Cortex of kidney (tissue), 1 donor: ENCODE data around the gene TRAF7.

Source experiments
- DNase-seq: peaks from one replicate; lab custom pipeline; 2025; lab: John Stamatoyannopoulos, UW

Gene TRAF7

DNA sequence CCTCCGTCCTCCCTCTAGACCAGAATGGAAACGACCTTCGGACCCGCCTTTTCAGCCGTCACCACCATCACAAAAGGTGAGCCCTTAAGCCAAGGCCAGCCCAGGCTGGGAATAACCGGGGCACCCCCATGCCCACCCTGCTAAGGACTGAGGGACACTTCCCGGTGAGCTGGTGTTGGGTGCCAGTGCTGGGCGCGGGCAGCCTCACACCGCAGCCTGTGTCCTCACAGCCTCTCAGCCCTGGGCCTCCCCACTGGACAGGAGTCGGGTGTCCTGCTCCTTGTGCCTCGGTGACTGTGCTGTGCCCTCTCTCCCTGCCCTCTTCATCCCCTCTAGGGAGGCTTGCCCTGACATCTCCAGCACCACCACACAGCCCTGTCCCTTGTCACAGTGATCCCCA lies 10.3 kb downstream of the TRAF7 start:
- DNase-seq = no peak

DNA sequence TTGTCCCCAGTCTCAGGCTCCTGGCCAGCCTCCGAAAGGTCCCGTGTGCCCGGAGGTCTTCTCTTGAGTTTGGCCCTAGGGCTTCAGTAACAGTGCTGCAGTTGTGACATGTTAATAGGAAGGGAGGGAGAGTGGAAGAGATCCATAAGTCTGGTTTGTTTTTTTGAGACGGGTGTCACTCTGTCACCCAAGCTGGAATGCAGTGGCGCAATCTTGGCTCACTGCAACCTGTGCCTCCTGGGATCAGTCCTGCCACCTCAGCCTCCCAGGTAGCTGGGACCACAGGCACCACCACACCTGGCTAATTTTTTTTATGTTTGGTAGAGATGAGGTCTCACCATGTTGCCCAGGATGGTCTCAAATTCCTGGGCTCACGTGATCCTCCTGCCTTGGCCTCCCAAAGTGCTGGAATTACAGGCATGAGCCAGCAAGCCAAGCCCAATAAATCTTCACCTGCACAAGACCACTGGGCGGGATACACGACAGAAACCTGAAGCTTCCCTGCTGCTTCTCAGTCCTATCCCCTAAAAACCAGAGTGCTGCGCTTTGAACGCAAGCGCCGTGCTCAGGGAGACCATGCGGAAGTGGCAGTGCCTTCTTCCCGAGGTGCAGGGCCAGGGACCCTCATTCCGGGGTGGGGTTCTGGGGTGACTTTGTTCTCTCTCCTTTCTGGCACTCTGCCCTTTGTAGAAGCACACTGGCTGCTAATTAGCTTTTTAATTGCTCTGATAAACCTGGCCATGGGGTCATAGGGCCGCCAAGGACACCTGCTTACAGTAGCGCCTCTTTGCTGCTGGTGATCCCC lies 10.9 kb downstream of the TRAF7 start:
- DNase-seq = no peak

DNA sequence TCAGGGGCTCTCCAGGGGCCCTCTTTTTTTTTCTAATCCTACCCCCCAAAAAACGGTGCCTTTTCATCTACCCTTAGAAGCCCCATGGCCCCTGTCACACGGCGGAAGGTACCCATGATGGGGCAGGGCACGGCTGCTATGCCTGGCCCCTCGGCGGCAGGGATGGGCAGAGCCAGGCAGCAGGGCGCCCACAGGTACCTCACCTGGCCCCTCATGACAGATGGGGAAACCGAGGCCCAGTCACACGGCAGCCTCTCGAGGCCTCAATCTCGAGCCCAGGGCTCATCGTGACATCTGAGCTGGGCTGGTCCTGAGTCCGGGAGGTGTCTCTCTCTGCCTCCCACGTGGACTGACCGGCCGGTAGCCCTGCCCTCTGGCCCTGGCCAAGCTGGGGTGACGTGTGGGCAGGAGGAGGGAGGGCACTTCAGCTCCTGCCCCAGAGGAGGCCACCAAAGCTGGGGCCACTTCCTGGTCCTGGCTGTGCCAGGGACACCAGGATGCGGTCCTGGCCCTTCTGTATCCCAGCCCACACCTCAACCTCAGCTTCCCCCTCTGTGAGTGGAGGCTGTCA lies 11.6 kb downstream of the TRAF7 start:
- no peak for DNase-seq

GRCh38 chr16:2170080-2170479 lies 14.5 kb downstream of the TRAF7 start:
- DNase-seq = no peak

DNA sequence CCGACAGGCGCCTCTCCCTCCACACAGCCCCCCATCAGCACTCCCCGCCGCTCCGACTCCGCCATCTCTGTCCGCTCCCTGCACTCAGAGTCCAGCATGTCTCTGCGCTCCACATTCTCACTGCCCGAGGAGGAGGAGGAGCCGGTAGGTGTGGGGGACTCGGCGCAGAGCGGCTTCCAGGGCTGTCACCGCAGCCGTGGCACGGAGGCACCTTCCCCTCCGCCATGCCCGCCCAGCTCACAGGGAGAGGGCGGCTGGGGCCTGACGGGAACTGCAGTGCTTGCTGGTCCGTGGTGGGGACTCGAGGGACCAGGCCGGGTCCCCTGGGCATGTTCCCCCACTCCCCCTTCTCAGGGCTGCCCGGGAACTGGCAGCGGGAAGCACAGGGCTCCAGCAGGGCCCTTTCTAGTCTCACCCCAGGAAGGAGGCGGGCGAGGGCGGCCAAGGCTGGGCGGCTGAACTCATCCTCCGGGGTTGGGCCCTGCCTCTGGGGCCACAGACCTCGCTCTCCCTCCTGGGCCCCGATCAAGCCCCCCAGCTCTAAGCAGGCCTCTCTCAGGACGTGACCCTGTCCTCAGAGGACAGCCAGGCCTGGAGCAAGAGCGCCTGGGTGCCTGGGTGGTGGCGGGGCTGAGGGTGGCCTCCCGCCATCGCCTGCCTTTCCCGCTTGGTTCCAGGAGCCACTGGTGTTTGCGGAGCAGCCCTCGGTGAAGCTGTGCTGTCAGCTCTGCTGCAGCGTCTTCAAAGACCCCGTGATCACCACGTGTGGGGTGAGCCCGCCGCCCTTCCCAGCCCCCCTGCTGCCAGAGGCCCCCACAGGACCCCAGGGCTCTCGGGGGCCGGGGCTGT lies 15.2 kb downstream of the TRAF7 start:
- no peak for DNase-seq

DNA sequence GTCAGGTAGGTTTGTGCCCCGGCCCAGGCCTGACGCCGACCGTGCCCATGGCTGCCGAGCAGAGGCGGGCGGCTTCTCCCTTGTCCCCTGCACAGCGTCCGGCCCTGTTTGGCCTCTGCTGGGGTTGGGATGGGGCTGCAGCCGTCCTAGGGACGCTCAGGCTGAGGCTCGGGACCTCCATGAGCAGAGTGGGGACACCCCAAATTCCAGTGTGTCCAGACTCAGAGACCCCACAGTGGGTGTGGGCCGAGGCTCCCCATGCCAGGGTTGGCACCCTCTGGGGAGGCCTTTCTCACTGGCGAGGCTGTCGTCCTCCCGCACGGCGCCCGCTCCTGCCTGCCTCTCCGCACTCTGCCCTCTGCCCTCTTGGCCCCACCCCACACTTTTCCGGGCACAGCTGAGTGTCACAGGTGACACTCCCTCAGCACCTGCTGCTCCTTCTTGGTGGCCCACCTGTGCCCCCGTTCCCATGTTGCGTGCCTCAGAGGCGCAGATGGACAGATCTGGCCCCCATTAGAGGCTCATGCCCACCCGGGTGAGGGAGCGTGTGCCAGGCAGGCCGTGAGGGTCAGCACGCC lies 16.1 kb downstream of the TRAF7 start:
- no peak for DNase-seq

DNA sequence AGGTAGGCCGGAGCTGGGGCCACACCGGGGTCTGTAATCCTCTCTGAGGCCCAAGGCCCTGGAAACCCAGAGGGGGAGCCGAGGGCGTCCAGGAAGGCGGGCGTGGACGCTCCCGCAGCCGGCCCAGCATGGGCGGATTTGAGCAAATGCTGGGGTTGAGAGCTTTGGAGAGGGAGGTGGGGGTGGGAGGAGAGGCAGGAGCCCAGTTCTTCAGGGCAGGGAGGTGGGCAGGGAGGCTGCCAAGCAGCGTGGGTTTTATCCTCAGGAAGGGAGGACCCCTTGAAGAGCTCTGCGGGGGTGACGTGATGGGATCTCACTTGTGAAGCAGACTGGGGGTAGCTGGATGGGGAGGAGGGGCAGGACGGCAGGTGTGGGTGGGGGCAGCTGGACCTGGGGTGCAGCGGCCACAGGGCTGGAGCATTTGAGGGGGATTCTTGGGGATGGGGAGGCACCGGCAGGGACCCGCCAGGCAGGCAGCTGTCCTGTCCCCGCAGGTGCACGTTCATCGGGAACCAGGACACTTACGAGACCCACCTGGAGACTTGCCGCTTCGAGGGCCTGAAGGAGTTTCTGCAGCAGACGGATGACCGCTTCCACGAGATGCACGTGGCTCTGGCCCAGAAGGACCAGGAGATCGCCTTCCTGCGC lies 17.2 kb downstream of the TRAF7 start:
- DNase-seq = no peak

DNA sequence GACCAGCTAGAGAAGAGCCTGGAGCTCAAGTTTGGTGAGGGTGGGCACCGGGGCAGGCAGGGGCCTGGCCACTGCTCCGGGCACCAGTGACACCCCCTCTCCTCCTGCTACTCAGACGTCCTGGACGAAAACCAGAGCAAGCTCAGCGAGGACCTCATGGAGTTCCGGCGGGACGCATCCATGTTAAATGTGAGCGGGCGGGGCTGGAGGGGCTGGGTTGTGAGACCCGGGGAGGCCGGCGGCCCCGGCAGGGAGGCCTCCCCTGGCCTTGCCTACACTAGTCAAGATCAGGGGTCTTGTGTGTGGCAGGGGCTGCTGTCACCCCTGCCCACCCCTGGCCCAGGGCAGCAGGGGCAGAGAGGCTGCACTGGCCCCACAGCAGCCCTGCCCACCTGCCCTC lies 17.8 kb downstream of the TRAF7 start:
- no peak for DNase-seq

- no peak for DNase-seq
These were observed 18.3 kb downstream of the TRAF7 start for GRCh38 chr16:2173916-2174315.

DNA sequence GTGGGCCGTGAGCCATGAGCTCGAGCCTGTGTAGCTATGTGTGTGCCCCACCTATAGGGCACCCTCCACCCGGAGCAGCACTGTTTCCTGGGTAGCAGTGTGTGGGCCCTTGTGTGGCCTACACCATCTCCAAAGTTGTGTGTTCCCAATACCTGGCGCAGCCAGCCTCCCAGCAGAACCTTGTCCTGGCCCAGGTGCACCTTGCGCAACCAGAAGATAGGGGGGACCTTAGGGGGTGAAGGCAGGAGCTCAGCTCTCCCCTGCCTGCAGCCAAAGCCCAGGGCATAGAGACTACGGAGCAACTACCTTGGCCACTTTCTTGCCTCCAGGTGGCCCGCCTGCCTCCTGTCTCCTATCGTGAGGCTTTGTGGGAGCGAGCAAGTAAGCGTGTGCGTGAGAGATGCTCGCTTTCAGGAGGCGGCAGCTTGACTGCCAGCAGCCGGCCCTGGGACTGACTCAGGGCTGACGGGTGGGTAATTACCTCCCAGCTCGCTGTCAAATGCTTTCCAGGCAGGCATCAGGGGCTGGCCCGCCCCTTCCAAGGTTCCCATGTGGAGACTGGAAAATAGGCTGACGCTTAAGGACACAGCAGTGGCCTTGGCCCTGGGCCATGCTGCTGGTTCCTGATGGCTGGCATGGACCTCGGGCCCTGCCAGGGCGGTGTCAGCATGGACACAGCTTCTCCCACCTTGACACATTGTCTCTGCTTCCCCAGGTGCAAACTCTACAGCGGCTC lies 19.0 kb downstream of the TRAF7 start:
- no peak for DNase-seq

DNA sequence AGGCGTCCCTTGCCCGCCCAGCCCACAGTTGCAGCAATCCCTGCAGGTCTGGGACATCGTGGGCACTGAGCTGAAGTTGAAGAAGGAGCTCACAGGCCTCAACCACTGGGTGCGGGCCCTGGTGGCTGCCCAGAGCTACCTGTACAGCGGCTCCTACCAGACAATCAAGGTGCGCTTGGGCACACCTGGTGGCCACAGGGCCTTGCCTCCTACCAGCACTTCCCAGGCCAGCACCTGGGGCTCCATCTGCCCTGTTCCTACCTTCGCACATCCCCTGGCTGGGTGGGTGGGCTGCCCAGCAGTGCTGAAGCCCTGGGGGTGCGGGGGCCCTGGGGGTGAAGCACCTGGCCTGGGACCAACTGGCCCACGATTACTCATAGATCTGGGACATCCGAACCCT lies 19.9 kb downstream of the TRAF7 start:
- no peak for DNase-seq

- DNase-seq = no peak
These were observed 20.5 kb downstream of the TRAF7 start for GRCh38 chr16:2176047-2176446.

GRCh38 chr16:2177101-2177500 lies 21.5 kb downstream of the TRAF7 start:
- no peak for DNase-seq

GRCh38 chr16:2177561-2177960 lies 22.0 kb downstream of the TRAF7 start:
- DNase-seq = no peak

DNA sequence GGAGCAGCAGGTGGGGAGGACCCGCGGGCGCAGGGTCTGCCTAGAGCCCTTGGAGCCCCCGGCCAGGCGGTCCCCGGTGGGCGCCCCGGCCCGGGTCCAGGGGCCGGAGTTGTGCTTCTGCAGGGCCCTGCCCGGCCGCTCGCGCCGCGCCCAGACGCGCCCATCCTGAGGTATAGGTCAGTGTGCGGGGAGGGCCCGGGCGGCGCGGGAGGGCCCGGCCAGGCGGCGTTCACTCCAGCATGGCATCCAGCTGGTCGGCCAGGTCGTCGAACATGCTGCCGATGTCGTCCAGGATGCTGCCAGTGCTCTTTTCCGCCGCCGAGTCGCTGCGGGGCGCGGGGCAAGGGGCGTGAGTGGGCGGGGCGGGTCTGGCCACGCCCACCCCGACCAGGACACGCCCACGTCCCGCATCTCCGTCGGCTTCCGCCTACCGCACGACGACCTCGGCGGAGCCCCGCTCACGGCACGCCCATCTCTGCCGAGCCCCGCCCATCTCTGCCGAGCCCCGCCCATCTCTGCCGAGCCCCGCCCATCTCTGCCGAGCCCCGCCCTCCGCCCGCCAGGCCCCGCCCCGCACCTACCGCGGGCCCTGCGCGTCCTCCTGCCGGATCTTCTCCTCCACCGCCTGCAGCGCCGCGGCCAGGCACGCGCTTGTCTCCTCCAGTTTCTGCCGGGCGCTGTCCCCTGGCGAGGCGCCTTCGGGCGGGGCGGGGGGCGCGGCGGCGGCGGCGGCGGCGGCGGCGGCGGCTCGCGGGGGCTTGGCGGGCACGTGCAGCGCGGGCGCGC lies 22.9 kb downstream of the TRAF7 start:
- DNase-seq = no peak

DNA sequence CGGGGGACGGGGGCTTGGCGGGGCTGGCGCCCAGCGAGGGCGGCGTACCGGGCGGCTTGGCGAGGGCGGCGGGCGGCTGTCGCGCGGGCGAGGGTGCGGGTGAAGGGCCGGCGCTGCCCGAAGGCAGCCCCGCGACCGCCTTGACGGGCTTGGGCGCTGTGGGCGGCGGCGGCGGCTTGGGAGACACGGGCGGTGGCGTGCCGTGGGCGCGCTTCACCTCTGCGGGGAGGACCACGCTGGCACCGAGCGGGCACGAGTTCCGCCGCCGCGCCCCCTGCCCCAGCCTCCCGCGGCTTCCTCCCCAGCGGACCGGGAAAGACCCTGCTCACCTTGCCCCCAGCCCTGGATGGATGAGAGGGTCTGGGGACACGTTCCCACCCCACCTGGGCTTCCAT lies 23.5 kb downstream of the TRAF7 start:
- DNase-seq = no peak

GRCh38 chr16:2179576-2179975 lies 24.0 kb downstream of the TRAF7 start:
- no peak for DNase-seq

DNA sequence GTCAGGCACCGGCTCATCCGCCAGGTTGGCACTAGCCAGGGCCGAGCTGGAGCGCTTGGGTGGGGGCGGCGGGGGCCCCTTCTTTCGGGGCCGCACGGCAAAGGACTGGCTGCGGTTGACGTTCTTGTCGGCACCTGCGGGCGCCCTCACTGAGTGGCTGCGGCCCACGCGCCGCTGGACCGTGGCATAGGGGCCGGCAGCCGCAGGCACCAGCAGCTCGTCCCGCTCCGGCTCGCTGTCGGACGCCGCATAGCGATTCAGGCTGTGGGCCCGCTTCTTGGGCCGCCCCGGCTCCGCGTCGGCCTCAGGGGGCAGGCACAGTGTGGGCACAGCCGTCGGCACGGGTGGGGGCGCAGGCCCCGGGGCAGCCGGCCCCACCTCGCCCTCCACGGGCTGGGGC lies 24.9 kb downstream of the TRAF7 start:
- DNase-seq = no peak

GRCh38 chr16:2180962-2181923 lies 25.7 kb downstream of the TRAF7 start:
- DNase-seq = no peak
